GM10248 (cell line): ENCODE measurements around the gene CXorf58.

ENCODE experiments used
- CTCF ChIA-PET: fragments of 300-600 bp; sonication (Branson Sonifier 250); formaldehyde crosslinking; extraction: SDS; loops from one replicate; lab custom pipeline; 2021; ENCODE audit warnings: antibody characterized with exemption; lab: Yijun Ruan, JAX
- POLR2A ChIA-PET: fragments of 350-650 bp; sonication (Branson Sonifier 250); formaldehyde crosslinking; extraction: SDS; loops from one replicate; lab custom pipeline; 2020; ENCODE audit warnings: antibody characterized with exemption; lab: Yijun Ruan, JAX
- DNase-seq: peaks from one replicate; pipeline ENCODE4 v3.0.0; 2012; ENCODE audit errors: extremely low spot score
- CTCF ChIP-seq: IDR thresholded peaks from 2 replicates; pipeline ENCODE4 v1.5.1; 2012; ENCODE audit warnings: mild to moderate bottlenecking, low read depth; ENCODE audit errors: extremely low read depth, missing control alignments, control extremely low read depth

The CXorf58 gene

GRCh38 chrX:23935106-23935505, 27.3 kb downstream of the CXorf58 start:
- DNase-seq, result no peak
- POLR2A ChIA-PET, result no interaction called here
- no peak for TF ChIP-seq CTCF
- CTCF ChIA-PET, result interaction anchor here (1.1 kb wide), 1 partner anchor 9 kb away, joined by 4 read pairs; no protein-coding TSS in a partner anchor

- ChIA-PET POLR2A (no interaction called here), CTCF (no interaction called here)
- no peak for TF ChIP-seq CTCF
- DNase-seq, result no peak
Observed at GRCh38 chrX:23936180-23936579, 28.4 kb downstream of the CXorf58 start.

GRCh38 chrX:23937100-23937499, 29.3 kb downstream of the CXorf58 start:
- no peak for DNase-seq

GRCh38 chrX:23938690-23939089, 30.9 kb downstream of the CXorf58 start:
- CTCF ChIA-PET, result interaction anchor here (1.1 kb wide), 1 partner anchor 31 kb away, joined by 3 read pairs; the partner anchor contains the start of genes APOO and CXorf58

More at GRCh38 chrX:23937100-23937499, 29.3 kb downstream of the CXorf58 start:
- TF ChIP-seq CTCF, result no peak
- ChIA-PET POLR2A (interaction anchor here (0.6 to 0.7 kb wide), 2 partner anchors 110 to 1482 kb away, joined by 3 read pairs; no protein-coding TSS in a partner anchor), CTCF (interaction anchor here (1.2 kb wide), 1 partner anchor 24 kb away, joined by 3 read pairs; no protein-coding TSS in a partner anchor)

GRCh38 chrX:23939203-23939602, 31.4 kb downstream of the CXorf58 start:
- ChIA-PET CTCF (interaction anchor here (1.1 kb wide), 1 partner anchor 32 kb away, joined by 3 read pairs; the partner anchor contains the start of genes APOO and CXorf58), POLR2A (no interaction called here)
- no peak for DNase-seq
- TF ChIP-seq CTCF, result no peak

More at GRCh38 chrX:23938690-23939089, 30.9 kb downstream of the CXorf58 start:
- no peak for TF ChIP-seq CTCF
- POLR2A ChIA-PET, result no interaction called here
- no peak for DNase-seq

GRCh38 chrX:23944234-23944633, 36.4 kb downstream of the CXorf58 start:
- POLR2A ChIA-PET, result no interaction called here
- CTCF ChIA-PET, result interaction anchor here (1.8 kb wide), 1 partner anchor 9 kb away, joined by 4 read pairs; no protein-coding TSS in a partner anchor
- DNase-seq, result no peak
- TF ChIP-seq CTCF, result no peak
